ENCODE results near the gene RAB7A. TPM values are rescaled to one million over a fixed set of nuclear protein-coding genes. Genes with fewer than 3 reads are reported as not detected.

The RAB7A gene
- total and polyA plus RNA-seq, 2 of the 8 experiments (the other 6 are each of a cell fraction or from before 2014, with no cell fraction given), result 179 to 195 TPM

- no peak for TF ChIP-seq NANOG (IDR thresholded peaks at IDR 0.05; ENCODE audit: insufficient read depth, low read depth, low read length, poor library complexity, severe bottlenecking)
Measured at GRCh38 chr3:128814060-128814459, 88.1 kb downstream of the RAB7A start (continued).

Data from H1 (cell line).